Measurements from ENCODE around the gene CAMK2A.
A peak's percentile ranks its signal among the peaks of the same experiment; 100 is the strongest.

CAMK2A gene

GRCh38 chr5:150263801-150264621 lies 25.6 kb downstream of the CAMK2A start:
- TF ChIP-seq, protein P1, sequence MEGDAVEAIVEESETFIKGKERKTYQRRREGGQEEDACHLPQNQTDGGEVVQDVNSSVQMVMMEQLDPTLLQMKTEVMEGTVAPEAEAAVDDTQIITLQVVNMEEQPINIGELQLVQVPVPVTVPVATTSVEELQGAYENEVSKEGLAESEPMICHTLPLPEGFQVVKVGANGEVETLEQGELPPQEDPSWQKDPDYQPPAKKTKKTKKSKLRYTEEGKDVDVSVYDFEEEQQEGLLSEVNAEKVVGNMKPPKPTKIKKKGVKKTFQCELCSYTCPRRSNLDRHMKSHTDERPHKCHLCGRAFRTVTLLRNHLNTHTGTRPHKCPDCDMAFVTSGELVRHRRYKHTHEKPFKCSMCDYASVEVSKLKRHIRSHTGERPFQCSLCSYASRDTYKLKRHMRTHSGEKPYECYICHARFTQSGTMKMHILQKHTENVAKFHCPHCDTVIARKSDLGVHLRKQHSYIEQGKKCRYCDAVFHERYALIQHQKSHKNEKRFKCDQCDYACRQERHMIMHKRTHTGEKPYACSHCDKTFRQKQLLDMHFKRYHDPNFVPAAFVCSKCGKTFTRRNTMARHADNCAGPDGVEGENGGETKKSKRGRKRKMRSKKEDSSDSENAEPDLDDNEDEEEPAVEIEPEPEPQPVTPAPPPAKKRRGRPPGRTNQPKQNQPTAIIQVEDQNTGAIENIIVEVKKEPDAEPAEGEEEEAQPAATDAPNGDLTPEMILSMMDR (conservative IDR thresholded peaks at IDR 0.05; ENCODE audit: low read depth, low read length) = no peak
- H3K4me3 ChIP-seq (ENCODE audit: low read length) = no peak overlapping the region
- peak; percentile 78 for DNase-seq (ENCODE audit: low read depth)

GRCh38 chr5:150263375-150263775 lies 26.2 kb downstream of the CAMK2A start:
- no peak overlapping the region for H3K4me3 ChIP-seq (ENCODE audit: low read length)
- TF ChIP-seq, protein P1 (conservative IDR thresholded peaks at IDR 0.05; ENCODE audit: low read depth, low read length) = no peak
- no peak for DNase-seq (ENCODE audit: low read depth)

- TF ChIP-seq, protein P1 (conservative IDR thresholded peaks at IDR 0.05; ENCODE audit: low read depth, low read length) = no peak
- H3K4me3 ChIP-seq (ENCODE audit: low read length) = no peak overlapping the region
- DNase-seq (ENCODE audit: low read depth) = no peak
Observed at GRCh38 chr5:150262502-150262901, 27.1 kb downstream of the CAMK2A start.

DNA sequence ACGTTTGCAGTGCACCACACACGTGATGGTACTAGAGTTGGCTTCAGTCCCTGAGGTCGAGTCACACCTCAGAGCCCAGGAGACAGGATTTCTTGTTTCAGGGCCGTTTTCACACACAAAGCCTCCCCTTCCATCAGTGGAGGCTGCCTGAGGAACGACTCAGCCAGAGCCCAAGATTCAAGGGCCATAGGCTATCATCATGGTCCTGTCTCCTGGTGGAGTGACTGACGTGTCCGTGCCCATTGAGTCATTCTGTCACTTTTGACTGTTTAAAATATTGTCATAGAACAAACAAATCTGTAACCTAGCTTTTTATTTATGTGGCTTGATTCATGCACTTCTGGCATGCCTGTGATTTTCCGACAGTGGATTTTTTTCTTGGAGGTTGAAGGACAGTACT lies 28.3 kb downstream of the CAMK2A start:
- TF ChIP-seq, protein P1 (conservative IDR thresholded peaks at IDR 0.05; ENCODE audit: low read depth, low read length) = no peak
- DNase-seq (ENCODE audit: low read depth) = no peak
- H3K4me3 ChIP-seq (ENCODE audit: low read length) = no peak overlapping the region

GRCh38 chr5:150258130-150258529 lies 31.4 kb downstream of the CAMK2A start:
- no peak for DNase-seq (ENCODE audit: low read depth)
- TF ChIP-seq, protein P1 (conservative IDR thresholded peaks at IDR 0.05; ENCODE audit: low read depth, low read length) = no peak
- no peak overlapping the region for H3K4me3 ChIP-seq (ENCODE audit: low read length)

DNA sequence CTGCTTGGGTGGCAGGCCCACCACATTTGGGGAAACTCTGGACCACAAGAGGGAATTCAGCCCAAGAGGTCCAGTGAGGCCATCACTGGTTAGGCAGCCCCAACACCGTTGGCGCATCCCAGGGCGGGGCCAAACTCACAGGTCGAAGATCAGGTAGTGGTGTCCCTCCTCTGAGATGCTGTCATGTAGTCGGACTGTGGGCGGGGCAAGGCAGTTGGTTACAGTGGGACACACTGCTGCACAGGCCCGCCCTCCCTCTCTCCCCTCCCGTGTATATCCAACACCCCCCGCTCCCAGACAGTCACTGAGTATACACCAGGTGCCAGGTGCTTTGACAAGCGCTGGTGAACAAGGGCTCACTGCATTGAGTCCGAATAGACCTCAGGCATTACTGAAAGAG lies 32.1 kb downstream of the CAMK2A start:
- TF ChIP-seq, protein P1 (conservative IDR thresholded peaks at IDR 0.05; ENCODE audit: low read depth, low read length) = no peak
- DNase-seq (ENCODE audit: low read depth) = no peak
- no peak overlapping the region for H3K4me3 ChIP-seq (ENCODE audit: low read length)

DNA sequence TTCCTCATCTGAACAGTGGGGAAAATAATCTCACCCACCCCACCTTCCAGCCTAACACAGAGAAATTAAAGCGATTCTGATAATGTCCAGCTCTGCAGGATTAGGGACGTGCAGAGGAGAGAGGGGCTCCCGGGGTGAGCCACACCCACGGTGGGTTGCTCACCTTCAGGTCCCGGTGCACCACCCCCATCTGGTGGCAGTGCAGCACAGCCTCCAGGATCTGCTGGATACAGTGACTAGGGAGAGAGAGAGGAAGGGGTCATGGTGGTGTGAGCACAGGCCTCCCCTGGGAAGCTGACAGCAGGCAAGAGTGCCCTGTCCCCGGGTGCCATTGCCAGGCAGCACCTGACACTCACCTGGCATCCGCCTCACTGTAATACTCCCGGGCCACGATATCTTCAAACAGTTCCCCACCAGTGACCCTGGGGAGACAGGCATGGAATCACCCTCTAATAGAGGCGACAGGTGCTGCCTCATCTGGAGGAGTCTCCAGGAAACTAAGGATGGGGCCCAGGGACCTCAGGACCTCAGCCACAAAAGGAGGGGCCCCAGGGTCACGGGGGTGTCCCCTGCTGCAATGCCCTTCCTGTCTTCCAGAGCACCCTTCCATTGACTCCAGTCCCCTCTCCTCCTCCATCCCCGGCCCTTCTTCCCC lies 33.0 kb downstream of the CAMK2A start:
- H3K4me3 ChIP-seq (ENCODE audit: low read length) = no peak overlapping the region
- TF ChIP-seq, protein P1 (conservative IDR thresholded peaks at IDR 0.05; ENCODE audit: low read depth, low read length) = peak; percentile 46
- DNase-seq (ENCODE audit: low read depth) = no peak

All from retinal pigment epithelial cell (primary cell).